Kidney tubule cell (primary cell): ENCODE results near the gene TOR1AIP2.
A peak's percentile ranks its signal among the peaks of the same experiment; 100 is the strongest.
"Not testable (repeated sequence)": the region's sequence is repeated elsewhere in the genome, so short reads cannot be mapped to it uniquely, and the experiment has no call there.

Source experiments
- DNase-seq: peaks from one replicate; pipeline ENCODE4 v3.0.0-alpha.2; 2018; ENCODE audit warnings: low spot score

TOR1AIP2 gene

GRCh38 chr1:179875596-179876299, 1.9 kb downstream of the TOR1AIP2 start:
- no peak for DNase-seq

GRCh38 chr1:179873438-179873851, 4.2 kb downstream of the TOR1AIP2 start:
- no peak for DNase-seq

DNA sequence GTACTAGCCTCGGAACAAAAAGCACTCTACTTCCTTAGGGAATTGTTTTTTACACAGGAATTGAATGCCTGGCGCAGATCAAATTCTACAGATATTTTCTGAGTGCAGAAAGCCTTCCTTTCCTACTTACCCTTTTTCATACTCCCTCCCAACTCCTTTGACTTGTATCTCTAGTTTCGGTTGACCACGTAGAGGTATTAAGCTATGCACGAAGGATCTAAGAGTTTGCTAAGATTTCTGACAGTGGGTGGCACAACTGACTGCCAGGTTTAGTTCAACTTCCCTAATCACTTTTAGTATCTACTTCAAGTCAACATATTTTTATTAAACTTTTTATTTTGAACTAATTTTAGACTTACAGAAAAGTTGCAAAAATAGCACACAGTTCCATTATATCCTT, 5.0 kb downstream of the TOR1AIP2 start:
- no peak for DNase-seq

GRCh38 chr1:179871940-179872339, 5.7 kb downstream of the TOR1AIP2 start:
- no peak for DNase-seq

DNA sequence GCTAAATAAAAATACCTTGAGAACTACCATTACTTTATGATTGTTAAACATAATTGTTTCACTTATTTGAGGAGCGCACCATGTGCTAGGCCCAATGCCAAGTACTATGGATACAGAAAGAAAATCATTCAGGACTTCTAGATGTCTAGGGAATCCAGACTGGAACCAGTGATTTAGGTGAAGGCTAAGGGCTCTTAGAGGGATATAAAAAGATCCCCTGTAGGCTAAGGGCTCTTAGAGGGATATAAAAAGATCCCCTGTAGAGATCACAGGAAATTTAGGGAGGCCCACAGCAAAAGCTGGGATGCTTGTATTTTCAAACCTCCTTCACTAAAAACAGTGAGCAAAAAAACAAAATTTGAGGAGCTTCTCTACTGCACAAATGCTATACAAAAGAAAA, 6.7 kb downstream of the TOR1AIP2 start:
- DNase-seq: no peak

DNA sequence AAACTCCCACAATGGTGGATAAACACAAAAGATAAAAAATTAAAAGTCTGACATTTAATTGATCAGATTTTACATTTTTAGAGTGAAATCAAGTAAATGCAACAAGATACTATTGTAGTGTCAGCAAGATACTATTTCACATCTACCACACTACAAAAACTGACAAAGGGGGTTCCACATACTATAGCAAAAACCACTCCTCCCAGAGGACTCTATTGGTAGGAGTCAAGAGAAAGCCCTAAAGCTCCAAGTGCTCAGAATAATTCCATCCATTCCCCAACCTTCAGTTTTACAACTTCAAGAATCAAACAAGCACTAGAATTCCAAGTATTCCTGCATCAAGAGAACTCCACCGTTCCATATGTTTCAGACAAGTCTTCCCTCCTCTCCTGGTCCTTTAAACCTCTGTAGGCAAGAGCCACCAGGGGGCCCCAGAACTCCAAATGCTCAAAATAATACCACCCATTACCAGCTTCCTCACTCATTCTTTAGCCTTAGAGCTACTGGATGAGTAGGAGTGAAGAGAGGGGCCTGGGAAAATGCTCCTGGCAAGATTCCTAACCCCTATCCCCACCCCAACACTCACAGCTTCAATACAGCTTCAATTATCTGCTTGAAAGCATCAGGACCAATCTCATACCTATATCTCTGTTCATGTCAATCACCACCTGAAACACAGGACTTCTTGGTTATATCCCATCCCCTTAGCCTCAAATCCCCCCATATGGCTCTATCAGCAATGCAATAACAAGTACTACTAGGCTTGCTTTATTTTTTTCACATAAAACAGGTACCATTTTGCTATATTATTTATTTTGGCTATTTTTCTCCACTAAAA, 9.9 kb downstream of the TOR1AIP2 start:
- peak; percentile 36 for DNase-seq

- DNase-seq: no peak
These were observed 11.0 kb downstream of the TOR1AIP2 start for GRCh38 chr1:179866616-179867015.

DNA sequence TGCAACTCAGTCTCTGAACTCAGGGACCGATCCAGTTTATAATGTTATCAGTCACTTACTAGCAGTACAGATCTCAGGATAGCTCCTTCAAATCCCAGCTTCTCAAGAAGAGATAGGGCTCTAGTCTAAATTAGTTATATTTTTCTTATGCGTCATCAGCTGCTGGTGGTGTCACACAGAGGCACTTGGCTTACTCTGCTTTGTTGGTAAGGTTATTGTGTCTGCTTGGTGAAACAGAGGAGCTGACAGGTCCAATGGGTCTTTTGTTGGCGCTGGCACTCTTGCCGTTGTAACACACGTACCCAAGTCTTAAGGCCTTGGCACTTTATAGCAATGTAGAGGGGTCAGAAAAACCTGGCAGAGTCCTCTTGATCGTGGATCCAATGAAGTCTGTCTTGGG, 12.2 kb downstream of the TOR1AIP2 start:
- DNase-seq: no peak

- no peak for DNase-seq
These were observed 17.0 kb downstream of the TOR1AIP2 start for GRCh38 chr1:179860652-179861051.

DNA sequence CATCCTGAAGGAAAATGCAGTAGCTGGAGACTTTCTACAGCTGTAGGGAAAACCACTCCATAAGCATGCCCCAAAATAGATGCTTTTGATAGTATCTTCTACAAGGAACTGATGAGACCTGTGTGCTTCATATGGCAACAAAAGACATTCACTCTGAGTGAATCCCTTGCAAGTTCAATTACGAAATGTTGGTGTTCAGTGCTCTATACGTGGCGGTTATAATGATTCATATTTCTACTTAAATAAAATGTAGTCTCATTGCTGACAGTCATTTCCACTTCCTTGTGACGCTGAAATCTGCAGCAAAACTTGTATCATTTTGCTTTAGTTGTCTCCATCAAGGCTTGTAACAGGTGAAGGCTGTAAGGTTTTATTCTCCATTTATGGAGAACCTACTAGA, 20.6 kb downstream of the TOR1AIP2 start:
- no peak for DNase-seq

- DNase-seq: no peak
These were observed 21.3 kb downstream of the TOR1AIP2 start for GRCh38 chr1:179856296-179856695.

GRCh38 chr1:179855831-179856230, 21.8 kb downstream of the TOR1AIP2 start:
- DNase-seq: not testable (repeated sequence)

DNA sequence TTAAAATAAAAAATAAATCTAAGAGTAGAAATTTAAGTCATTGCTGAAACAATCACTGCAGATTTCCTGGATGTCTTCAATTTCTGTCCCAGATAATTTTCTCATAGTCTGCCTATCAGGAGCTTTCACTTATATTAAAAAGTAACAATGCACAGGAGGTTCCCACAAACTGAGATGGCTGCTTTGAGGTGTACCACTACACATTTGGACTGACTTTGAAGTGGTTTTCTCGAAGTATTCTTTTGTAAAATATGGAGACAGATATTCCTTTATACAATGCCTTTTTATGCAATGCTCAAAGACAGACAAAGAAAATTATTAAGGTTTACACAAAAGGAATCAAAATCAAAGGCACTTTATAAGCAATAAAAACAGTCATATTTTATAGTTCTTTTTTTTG, 24.5 kb downstream of the TOR1AIP2 start:
- no peak for DNase-seq

DNA sequence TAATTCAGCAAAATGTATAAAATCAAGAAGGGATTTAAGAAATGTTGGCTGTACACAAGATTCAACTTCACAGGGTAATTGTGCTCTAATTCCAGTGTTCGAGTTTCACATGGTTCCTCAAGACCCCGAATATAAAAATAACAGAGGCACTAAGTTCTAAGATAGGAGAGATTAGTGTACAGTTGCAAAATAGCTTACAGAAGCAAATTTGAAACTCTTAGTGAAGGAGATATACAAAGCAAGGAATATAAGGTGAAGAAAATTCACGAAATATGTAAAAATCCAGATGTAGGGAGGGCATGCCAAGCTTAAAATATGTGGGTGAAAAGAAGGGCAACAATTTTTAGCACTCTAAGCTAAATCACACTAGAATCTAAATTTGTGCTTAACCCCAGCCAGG, 29.4 kb downstream of the TOR1AIP2 start:
- DNase-seq: no peak

DNA sequence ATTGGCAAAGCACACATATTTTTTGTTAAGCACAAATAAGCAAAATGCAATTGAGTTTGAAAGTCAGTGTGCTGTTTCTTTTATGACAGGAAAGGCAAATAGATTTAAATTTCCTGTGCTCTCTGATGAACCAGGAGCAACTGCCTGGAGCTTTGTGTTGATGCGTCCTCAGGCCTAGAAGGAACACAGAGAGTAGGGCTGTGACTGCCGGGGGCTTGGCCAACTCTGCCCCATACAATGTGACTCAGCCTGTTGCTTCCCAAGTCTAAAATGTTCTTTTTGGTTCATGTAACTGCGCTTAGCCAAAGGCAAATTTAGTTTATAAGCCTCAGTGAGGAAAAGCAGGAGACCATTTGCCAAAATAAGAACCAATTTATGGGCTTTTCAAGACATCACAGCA, 37.5 kb downstream of the TOR1AIP2 start:
- DNase-seq: no peak

DNA sequence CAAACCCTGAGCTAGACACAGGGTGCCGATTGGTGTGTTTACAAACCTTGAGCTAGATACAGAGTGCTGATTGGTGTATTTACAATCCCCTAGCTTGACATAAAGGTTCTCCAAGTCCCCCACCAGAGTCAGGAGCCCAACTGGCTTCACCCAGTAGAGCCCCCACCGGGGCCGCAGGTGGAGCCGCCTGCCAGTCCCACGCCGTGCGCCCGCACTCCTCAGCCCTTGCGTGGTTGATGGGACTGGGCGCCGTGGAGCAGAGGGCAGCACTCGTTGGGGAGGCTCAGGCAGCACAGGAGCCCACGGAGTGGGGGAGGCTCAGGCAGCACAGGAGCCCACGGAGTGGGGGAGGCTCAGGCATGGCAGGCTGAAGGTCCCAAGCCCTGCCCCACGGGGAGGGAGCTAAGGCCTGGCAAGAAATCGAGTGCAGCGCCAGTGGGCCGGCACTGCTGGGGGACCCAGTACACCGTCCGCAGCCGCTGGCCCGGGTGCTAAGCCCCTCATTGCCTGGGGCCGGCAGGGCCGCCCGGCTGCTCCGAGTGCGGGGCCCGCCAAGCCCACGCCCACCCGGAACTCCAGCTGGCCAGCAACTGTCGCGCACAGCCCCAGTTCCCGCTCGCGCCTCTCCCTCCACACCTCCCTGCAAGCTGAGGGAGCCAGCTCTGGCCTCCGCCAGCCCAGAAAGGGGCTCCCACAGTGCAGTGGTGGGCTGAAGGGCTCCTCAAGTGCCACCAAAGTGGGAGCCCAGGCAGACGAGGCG, 40.7 kb downstream of the TOR1AIP2 start:
- DNase-seq: not testable (repeated sequence)

- peak; percentile 67 for DNase-seq
These were observed 45.5 kb downstream of the TOR1AIP2 start for GRCh38 chr1:179831852-179832699.

DNA sequence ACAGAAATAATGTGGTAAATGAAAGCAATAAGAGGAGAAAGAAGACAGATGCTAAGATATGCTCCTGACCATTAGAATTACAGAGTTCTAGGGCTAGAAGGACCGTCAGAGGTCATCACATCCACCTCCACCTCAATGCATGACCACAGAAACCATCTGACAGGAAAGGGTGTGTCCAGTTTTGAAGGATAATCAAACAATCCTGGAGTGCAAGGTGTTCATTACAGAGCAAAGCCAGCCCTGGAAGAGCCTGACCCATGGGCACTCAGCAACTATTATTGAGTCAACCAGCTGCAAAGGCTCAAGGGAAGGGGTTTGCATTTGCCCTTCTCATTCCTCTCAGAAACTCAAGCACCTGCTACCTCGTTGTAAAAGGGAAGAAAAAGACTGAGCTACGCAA, 46.4 kb downstream of the TOR1AIP2 start:
- no peak for DNase-seq

DNA sequence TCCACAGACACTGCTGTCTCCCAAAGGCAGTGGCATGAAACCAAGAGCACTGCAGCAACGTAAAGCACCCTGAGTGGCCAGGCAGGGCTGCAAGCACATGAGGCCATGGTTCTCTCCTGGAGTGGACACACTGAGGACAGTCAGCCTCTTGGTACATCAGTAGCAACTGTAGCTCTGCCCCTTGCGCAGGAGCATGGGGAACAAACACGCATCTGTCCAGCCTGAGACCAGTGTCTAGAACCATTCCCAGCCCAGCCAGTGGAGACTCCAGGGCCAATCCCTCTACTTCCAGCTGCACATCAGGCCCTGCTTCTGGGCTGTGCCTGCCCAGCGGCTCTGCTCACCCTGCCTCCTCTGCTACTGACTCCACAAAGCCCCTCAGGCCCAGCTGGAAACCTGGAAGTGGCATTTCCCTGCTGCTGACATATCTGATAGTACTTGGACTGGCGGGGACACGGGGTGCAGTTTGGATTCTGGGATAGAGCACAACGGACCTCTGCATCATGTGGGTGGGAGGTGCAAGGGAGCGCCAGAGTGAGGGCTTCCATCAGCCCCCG, 49.0 kb downstream of the TOR1AIP2 start:
- DNase-seq: no peak

- no peak for DNase-seq
These were observed 50.9 kb downstream of the TOR1AIP2 start for GRCh38 chr1:179826626-179827280.
